GM18873 (cell line): ENCODE measurements around the gene BBS2.
A peak's percentile ranks its signal among the peaks of the same experiment; 100 is the strongest.

Experiments
- ATAC-seq: cut with Tn5 transposase; IDR thresholded peaks from one replicate; pipeline ENCODE4 v1.9.1; 2021; ENCODE audit warnings: mild to moderate bottlenecking, moderate library complexity, moderate number of reproducible peaks; ENCODE audit not compliant: unreplicated experiment, low FRiP score

The BBS2 gene, protein sequence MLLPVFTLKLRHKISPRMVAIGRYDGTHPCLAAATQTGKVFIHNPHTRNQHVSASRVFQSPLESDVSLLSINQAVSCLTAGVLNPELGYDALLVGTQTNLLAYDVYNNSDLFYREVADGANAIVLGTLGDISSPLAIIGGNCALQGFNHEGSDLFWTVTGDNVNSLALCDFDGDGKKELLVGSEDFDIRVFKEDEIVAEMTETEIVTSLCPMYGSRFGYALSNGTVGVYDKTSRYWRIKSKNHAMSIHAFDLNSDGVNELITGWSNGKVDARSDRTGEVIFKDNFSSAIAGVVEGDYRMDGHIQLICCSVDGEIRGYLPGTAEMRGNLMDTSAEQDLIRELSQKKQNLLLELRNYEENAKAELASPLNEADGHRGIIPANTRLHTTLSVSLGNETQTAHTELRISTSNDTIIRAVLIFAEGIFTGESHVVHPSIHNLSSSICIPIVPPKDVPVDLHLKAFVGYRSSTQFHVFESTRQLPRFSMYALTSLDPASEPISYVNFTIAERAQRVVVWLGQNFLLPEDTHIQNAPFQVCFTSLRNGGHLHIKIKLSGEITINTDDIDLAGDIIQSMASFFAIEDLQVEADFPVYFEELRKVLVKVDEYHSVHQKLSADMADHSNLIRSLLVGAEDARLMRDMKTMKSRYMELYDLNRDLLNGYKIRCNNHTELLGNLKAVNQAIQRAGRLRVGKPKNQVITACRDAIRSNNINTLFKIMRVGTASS

DNA sequence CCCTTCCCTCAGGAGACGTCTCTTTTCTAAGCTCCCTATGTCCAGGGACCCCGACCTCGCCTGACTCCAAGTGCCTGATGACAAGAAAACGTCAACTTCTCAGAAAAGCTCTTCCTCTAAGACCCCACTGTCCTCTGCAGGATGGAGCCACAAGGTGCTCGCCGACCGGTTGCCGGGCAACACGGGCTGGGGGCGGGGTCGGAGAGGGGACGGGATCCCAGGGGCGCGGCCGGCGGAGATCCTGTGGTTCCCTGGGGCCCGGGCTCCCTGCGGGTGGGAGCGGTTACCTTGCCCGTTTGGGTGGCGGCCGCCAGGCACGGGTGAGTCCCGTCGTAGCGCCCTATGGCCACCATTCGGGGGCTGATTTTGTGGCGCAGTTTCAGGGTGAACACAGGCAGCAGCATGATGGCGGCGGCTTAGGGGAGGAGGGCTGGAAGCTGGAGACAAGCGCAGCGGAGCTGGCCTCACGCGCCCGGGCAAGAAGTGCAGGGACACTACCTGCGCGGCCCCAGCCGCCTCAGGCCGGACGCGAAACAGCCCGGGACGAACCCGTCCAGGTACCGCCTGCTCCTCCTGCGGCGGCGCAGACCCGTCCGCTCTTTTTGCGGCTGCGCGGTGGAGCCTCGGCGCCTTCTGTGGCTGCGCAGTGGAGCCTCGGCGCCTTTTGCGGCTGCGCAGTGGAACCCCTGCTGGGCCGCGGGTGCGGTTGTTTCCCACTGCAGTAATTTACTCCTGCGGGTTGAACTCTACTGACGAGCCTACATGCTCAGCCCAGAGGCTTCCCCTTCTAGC is at the start of gene BBS2:
TSS of gene BBS2 (minus strand) at position 566 of the 792 bp plus-strand sequence. CDS start at position 404, 162 bp downstream.
- peak; percentile 51 for ATAC-seq

DNA sequence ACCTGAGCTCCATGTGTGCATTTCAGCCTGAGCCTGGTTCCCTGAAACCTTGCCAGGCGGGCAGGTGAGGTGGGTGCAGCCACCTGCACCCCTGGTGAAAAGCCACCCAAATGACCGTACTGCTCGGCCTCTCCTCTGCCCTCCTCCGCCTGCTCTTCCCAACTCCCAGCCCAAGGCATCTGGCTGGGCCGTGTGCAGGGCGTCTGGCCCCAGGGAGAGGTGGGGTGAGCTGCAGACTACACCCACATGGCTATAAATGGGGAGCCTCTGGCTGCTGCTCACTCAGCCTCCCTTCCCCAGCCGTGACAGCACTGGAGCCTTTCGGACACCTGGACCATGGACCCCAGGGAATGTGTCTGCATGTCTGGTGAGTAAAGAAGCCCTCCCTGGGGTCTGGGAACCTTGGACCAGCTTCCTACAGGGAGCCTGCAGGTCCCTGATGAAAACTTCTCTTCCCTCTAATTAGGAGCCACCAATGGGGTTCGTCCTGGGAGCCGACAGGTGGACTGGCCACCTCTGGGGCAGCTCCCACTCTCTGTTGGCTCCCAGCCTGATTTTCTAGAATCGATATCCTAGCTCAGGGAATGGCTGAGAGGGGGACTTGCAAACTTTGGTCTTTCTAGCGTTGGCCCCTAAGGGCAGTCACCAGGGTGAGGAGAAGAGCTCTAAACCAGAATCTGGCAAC is 45.1 kb upstream of the BBS2 start, which contains the start of gene MT4:
TSS of gene MT4 (plus strand) at position 281 of the 685 bp plus-strand sequence. CDS start at position 337, 56 bp downstream.
- ATAC-seq, result no peak

DNA sequence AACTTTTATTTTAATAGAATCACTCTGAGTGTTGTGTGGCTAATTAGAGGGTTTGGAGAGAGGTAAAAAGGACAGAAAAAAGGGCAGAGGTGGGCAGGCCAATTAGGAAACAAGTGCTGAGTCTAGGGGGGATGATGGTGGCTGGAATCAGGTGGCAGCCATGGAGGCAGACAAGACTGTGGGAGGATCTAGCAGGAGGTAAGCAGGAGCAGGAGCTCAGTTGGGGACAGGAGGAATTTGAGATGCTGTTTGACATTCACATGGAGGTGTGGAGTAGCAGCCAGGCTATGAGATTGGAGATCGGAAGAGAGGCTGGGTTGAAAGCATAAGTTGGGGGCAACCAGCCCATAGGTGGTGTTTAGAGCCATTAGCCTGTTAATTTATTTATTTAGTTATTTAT is 41.3 kb upstream of the BBS2 start:
- ATAC-seq, result no peak

DNA sequence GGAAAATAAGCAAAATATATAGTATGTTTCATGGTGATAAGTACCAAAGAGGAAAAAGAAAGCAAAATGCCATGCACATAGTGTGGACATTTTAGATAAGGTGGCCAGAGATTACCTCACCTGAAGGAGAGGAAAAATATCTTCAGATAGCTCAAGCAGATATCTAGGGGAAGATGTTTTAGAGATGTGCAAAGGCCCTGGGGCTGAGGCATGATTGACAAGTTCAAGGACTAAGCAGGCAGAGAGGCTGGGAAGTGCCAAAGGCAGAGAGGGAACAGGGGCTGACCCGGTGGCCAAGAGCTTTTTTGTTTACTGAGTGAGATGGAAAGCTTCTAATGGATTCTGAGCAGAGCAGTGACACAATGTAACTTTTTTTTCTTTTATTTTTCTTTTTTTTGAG is 40.6 kb upstream of the BBS2 start:
- ATAC-seq, result no peak

DNA sequence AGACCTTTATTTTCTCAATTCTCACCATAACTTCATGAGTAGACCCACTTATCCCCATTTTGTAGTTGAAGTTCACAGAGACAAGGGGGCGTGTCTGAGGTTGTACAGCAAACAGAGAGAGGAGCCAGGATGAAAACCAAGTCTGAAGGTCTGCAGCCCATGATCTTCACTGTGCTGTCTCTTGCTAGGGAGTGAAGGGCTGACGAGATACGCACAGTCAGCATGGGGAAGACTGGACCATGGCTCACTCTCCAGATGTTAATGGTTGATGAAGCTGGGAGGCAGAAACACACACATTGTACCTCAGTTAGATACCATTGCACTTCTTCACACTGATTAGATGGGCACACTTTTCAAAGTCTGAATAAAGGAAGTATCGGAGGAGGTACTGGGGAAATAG is 39.3 kb upstream of the BBS2 start:
- ATAC-seq, result no peak

DNA sequence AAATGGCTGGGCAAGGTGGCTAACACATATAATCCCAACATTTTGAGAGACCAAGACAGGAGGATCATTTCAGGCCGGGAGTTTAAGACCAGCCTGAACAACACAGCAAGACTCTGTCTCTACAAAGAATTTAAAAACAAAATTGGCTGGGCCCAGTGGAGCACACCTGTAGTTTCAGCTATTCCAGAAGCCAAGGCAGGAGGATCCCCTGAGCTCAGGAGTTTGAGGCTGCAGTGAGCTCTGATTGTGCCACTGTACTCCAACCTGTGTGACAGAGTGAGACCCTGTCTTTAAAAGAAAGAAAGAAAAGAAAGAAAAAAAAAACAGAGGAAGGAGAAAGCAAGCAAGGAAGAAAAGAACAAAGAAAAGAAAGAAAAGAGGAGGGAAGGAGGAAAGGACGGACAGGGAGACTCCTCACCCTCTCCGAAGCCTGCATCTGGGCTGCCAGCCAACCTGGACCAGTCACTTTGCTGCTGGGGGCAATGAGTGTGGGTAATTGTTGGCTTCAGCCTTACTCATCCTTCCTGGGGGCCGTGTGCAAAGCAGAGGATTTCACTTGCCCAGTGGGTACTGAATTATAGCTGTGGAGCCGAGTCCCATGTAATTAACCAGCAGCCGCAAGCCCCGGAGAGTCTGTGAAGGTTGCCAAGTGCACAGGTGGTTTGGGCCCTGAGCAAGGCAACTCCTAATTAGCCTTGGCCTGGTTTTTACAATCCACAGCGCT is 38.4 kb upstream of the BBS2 start:
- no peak for ATAC-seq

DNA sequence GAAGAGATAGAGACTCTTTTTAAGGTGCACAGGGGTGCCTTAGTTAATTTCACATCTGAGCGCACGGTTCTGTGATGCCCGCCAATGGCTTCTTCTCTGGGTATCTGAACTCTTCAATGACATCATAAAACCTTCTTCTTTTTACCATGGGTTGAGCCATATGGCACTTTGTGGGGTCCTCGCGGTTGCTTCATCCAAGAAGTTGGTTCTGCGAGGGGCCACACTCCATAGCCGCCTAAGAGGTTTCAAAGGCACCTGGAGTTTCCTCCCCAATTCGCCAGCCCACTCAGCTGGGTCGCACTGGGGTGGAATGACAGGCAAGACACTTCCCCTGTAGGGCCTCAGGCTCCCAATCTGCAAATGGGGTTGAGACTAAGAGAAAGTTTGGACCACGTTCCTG is 34.6 kb upstream of the BBS2 start:
- no peak for ATAC-seq

DNA sequence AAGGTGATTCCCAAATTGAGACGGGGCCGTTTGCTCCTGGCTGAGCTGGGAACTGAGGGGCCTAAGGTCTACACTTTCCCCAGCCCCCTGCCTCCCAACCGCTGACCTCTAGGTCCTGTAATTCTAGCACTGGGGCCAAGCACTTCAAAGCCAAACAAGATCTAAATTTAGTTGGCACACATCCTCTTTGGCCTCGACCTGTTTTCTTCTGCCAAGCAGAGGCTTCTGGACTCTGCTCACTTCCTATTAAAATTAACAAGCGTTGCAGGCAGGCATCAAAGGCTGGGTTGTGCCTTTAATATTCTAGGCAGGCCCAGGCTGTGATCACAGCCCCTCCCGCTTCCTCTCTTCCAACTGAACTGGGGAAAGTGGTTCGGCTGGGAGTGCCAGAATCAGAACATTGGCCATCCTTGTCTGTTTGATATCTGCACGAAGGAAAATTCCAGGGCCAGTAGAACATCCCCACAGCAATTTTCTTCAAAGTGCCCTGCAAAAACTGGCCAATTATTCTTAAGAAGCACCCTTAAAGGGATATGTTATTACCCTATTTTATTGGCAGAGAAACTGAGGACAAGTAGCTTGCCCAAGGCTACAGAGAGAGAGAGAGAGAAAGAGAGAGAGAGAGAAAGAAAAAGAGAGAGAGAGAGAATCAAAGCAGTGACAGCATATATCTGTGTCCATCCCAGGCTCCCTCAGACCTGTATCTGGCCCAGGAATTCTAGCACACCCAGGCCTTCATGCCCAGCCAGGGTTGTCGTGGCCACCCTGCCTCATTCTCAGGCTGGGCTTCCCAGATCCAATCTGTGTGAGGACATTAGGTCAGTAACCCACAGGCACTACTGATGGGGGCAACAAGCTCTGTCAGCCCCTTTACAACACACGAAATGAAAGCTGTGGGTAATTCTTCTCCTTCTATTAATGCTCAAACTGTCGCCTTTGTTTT is 32.2 kb upstream of the BBS2 start:
- no peak for ATAC-seq

DNA sequence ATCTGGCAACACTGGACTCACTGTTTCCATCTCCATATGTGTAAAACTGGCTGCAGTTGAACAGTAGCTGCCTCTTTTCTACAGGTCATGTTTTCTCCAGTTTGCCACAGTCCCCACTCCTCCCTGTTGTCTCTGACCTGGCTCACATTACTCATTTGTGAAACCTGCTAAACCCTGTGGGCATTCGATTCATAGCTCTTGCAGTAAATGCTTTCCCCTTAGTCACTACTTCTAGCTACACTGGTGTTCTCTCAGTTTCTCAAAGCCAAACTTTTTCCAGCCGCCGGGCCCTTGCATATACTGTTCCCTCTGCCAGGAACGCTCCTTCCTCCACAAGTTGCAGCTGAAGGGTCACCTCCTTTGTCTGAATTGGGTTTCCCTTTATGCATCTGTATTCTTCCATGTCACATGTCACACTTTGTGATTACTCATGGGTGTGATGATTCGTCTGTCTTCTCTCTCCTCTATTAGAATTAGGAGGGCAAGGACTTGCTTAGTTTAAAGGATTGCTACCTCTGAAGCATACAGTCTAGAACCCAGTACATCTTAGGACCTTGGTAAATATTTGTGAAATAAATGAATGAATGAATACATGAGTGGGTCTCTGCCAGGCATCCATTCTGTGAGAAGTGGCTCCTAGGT is 30.0 kb upstream of the BBS2 start:
- no peak for ATAC-seq

DNA sequence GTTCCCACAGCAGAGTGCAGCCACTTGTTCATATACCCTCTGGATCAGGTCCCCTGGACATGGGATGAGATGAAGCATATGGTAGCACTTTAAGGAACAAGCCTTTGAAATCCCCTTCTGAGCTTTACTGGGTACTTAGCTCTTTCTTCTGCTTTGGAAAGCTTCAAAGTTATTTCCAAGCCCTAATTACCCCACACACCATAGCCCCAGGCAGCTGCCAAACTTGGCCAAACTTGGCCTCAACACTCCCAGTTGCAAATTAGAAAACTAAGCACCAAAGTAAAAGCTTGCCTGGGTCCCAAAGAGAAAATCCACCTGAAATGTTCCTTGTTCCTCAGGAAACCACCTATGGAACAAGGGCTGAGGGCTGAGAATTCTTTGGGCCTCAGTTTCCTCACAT is 29.3 kb upstream of the BBS2 start:
- ATAC-seq, result no peak

DNA sequence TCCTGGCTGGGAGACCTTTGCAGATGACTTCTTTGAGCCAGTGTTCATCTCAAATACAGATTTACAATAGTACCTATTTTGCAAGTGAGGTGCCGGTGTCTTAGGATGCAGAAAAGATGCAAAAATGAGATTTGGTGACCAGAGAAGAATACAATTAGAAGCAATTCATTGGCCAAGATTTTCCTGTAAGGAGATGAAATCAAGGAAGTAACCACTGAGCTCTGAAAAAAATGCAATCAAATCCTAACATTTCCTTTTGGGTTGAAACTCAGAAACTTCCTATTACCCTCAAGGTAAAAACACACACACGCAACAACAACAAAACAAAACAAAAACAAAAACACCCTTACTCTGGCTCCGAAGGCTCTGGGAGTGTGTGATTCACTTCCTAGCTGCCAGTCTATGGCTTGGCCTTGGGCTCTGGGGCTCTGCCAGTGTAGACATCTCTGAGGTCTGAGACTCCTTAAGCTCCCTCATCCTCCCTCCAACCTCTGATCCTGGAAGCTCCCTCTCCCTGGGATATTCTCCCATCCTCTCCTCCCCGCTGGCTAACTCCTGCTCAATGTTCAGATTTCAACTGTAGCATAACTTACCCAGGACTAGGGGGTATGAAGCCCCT is 28.2 kb upstream of the BBS2 start:
- no peak for ATAC-seq

DNA sequence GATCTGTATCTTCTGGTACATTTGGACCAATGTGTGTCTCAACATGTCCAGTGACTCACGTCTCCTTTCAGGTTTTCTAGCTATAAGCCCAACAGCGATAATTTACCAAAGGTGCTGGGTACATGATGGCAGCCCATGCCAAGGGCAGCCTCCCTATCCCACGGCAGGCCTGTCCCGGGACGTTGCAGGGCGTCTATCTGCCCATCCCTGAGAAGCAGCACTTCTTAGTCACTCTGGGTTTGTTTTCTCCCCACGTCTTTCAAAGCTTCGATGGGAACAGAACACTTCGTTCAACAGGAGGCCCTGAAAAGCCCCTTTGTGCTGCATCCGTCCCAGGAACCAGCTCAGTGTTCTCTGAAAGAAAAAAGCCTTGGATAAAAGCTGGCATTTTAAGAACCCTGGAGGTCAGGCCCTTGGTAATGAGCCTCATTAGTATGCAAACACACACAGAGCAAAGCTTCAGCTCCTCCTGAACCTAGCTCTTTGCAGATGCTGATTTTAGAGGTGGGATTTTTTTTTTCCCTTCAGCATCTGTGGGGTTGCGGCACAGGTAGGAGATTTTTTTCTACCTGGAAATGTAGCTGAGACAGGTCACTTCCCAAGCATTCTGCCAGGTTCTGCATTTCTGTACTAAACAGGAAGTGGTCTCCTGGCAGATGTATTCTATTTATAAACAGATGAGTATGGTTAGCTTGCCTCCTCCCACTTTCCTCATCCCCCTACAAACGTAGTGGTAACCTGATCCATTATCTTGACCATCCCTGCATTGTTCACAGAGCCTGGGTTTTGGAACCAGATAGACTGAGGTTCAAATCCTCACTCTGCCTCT is 27.5 kb upstream of the BBS2 start:
- no peak for ATAC-seq

DNA sequence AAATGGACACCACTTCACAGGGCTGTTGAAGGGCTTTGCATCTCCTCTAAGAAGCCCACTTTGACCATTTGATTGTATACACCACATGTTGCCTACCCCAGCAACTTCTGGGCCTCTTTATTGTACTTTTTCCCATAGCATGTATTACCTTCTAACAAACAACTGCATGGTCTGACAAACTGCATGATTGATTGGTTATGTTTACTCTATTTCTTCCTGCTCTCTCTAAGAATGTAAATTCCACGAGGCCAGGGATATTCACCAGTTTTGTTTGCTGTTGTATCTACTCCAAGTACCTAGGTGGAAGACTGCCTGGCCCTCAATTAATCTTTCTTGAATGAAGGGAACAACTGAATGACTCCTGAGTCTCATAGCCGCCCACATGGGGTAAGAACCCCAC is 22.2 kb upstream of the BBS2 start:
- ATAC-seq, result no peak

DNA sequence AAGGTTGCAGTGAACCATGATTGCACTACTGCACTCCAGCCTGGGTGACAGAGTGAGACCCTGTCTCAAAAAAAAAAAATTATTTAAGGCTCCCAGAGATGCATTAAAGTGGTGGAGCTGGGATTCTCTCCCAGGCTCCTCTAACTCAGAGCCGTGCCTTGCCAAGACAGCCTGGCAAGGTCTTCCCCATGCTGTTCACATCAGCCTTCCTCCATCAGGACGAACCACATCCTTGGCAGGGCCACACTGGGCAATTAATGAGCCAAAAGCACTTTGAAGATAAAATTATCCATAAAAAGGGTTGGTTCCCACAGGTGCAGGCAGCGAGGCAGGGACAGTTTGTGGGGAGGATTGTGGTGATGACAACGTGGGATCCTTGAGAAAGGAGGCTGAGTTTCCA is 19.8 kb upstream of the BBS2 start:
- no peak for ATAC-seq

DNA sequence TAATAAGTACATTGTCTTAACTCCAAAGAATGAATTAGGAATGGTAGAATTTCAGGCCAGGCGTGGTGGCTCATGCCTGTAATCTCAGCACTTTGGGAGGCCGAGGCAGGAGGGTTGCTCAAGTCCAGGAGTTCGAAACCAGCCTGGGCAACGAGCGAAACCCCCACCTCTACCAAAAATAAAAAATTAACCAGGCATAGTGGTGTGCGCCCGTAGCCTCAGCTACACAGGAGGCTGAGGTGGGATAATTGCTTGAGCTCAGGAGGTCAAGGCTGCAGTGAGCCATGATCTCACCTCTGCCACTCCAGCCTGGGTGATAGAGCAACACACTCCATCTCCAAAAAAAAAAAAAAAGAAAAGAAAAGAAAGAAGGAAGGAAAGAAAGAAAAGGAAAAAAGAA is 18.5 kb upstream of the BBS2 start:
- ATAC-seq, result no peak

DNA sequence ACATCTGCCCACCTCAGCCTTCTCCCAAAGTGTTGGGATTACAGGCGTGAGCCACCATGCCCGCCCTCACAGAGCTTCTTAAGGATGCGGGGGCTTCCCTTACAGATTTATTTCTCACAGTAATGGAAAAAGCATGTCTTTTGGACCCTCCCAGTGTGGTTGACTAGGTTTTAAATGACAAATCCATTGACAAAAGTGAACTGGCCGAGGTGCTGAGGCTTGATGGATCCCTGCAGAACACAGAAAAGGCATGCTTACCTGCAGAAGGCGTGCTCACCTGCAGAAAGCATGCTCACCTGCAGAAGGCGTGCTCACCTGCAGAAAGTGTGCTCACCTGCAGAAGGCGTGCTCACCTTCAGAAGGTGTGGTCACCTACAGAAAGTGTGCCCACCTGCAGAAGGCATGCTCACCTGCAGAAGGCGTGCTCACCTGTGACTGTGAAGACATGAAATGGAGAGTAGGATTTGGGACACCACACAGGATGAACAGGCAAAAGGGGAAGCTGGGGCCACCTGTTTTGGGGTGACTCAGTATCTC is 15.1 kb upstream of the BBS2 start:
- ATAC-seq, result no peak

DNA sequence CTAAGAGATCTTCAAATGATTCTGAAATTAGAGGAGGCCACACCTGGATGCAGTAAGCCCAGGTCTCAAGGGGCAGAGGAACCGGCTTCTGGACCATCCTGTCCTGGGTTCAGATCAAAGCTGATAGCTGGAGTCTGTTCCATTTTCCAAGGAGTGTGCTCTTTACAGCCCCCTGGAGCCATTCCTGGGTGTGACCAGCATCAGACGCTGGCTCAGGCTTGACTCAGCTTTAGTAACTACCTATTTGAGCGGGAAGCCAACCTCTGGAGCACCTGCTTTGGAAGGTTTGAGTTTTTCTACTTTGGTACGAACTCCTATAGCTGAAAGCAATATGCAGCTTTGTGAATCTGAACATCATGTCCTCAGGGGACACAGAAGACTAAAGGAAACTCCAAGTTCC is 12.9 kb upstream of the BBS2 start:
- ATAC-seq, result no peak
